HEK293 (cell line): Measurements from ENCODE around the gene U2SURP.

Experiments
- CTCF ChIA-PET: fragments of 350-600 bp; formaldehyde crosslinking; extraction: SDS; loops from one replicate; lab custom pipeline; 2021; ENCODE audit warnings: antibody characterized with exemption; lab: Yijun Ruan, JAX
- POLR2A ChIA-PET: fragments of 300-600 bp; formaldehyde crosslinking; extraction: SDS; loops from one replicate; lab custom pipeline; 2020; ENCODE audit warnings: antibody characterized with exemption, inconsistent platforms; lab: Yijun Ruan, JAX
- H3K27ac ChIP-seq: fragments of 200-500 bp; sonication (Bioruptor generic); 2 replicates; pipeline ENCODE4 v1.5.1; 2014; ENCODE audit warnings: low read depth, low read length, control low read depth, inconsistent platforms; ENCODE audit errors: extremely low read depth
- H3K36me3 ChIP-seq, 2 experiments: fragments of 200-500 bp in 1 of 2; sonication (Bioruptor generic) in 1 of 2; 1 replicate in 1 of 2; 2 replicates in 1 of 2; pipeline ENCODE4 v1.5.1; 2014 to 2017; ENCODE audit warnings: inconsistent platforms in 2 of 2, low read length in 2 of 2; ENCODE audit not compliant: control insufficient read depth in 2 of 2, insufficient read depth in 1 of 2
- H3K4me1 ChIP-seq: fragments of 200-500 bp; sonication (Bioruptor generic); 2 replicates; pipeline ENCODE4 v1.5.1; 2014; ENCODE audit warnings: mild to moderate bottlenecking, low read length, inconsistent platforms; ENCODE audit not compliant: control insufficient read depth, insufficient read depth
- H3K4me3 ChIP-seq: 2 replicates; pipeline ENCODE4 v1.5.1; 2011; ENCODE audit warnings: low read depth, mild to moderate bottlenecking, control low read depth, low read length, moderate library complexity
- H3K9me3 ChIP-seq: fragments of 200-500 bp; sonication (Bioruptor generic); 2 replicates; pipeline ENCODE4 v1.5.1; 2014; ENCODE audit warnings: low read depth, low read length, inconsistent platforms; ENCODE audit not compliant: control insufficient read depth, insufficient read depth
- PRDM10 ChIP-seq: fragments of 450-650 bp; formaldehyde crosslinking; IDR thresholded peaks from 2 replicates; pipeline ENCODE4 v1.5.1; 2016; ENCODE audit warnings: missing biosample characterization, missing genetic modification characterization
- SETDB1 ChIP-seq: IDR thresholded peaks from one replicate; pipeline ENCODE4 v1.6.1; 2017; ENCODE audit warnings: mild to moderate bottlenecking, low read length, moderate library complexity, mixed read lengths; ENCODE audit not compliant: insufficient read length
- SP7 ChIP-seq: fragments of 450-650 bp; formaldehyde crosslinking; IDR thresholded peaks from 2 replicates; pipeline ENCODE4 v1.5.1; 2016; ENCODE audit warnings: missing biosample characterization, missing genetic modification characterization
- ZBTB6 ChIP-seq: fragments of 450-650 bp; formaldehyde crosslinking; IDR thresholded peaks from 2 replicates; pipeline ENCODE4 v1.5.1; 2017; ENCODE audit warnings: missing biosample characterization, missing genetic modification characterization
- ZFP69B ChIP-seq: fragments of 450-650 bp; formaldehyde crosslinking; IDR thresholded peaks from 2 replicates; pipeline ENCODE4 v1.5.1; 2016; ENCODE audit warnings: missing biosample characterization, missing genetic modification characterization
- ZNF133 ChIP-seq: fragments of 450-650 bp; formaldehyde crosslinking; IDR thresholded peaks from 2 replicates; pipeline ENCODE4 v1.5.1; 2016; ENCODE audit warnings: missing biosample characterization, missing genetic modification characterization
- ZNF221 ChIP-seq: fragments of 450-650 bp; formaldehyde crosslinking; IDR thresholded peaks from 2 replicates; pipeline ENCODE4 v1.5.1; 2017; ENCODE audit warnings: missing biosample characterization, missing genetic modification characterization, borderline replicate concordance
- ZNF239 ChIP-seq: fragments of 450-650 bp; formaldehyde crosslinking; IDR thresholded peaks from 2 replicates; pipeline ENCODE4 v1.5.1; 2016; ENCODE audit warnings: missing biosample characterization, missing genetic modification characterization
- ZNF350 ChIP-seq: fragments of 450-650 bp; formaldehyde crosslinking; IDR thresholded peaks from 2 replicates; pipeline ENCODE4 v1.5.0; 2017; ENCODE audit warnings: missing biosample characterization, mild to moderate bottlenecking, missing genetic modification characterization
- ZNF433 ChIP-seq: fragments of 450-650 bp; formaldehyde crosslinking; IDR thresholded peaks from 2 replicates; pipeline ENCODE4 v1.5.1; 2016; ENCODE audit warnings: missing biosample characterization, missing genetic modification characterization, low read depth
- ZNF621 ChIP-seq: fragments of 450-650 bp; formaldehyde crosslinking; IDR thresholded peaks from 2 replicates; pipeline ENCODE4 v1.5.1; 2017; ENCODE audit warnings: missing biosample characterization, missing genetic modification characterization
- ZNF623 ChIP-seq: fragments of 450-650 bp; formaldehyde crosslinking; IDR thresholded peaks from 2 replicates; pipeline ENCODE4 v1.5.1; 2016; ENCODE audit warnings: missing biosample characterization, missing genetic modification characterization
- ZNF660 ChIP-seq: fragments of 450-650 bp; IDR thresholded peaks from 2 replicates; pipeline ENCODE4 v1.5.1; 2018; ENCODE audit warnings: missing biosample characterization, mild to moderate bottlenecking, missing genetic modification characterization
- ZNF76 ChIP-seq: fragments of 450-650 bp; formaldehyde crosslinking; IDR thresholded peaks from 2 replicates; pipeline ENCODE4; 2016; ENCODE audit warnings: low read depth, missing biosample characterization, missing genetic modification characterization, borderline replicate concordance
- TF ChIP-seq, protein P1 (sequence below): fragments of 450-650 bp; formaldehyde crosslinking; IDR thresholded peaks from 2 replicates; pipeline ENCODE4 v1.5.1; 2016; ENCODE audit warnings: missing biosample characterization, missing genetic modification characterization
- TF ChIP-seq, protein P2 (sequence below): fragments of 450-650 bp; formaldehyde crosslinking; IDR thresholded peaks from 2 replicates; pipeline ENCODE4 v1.5.1; 2016; ENCODE audit warnings: missing biosample characterization, missing genetic modification characterization
- TF ChIP-seq, protein P3 (sequence below): fragments of 450-650 bp; formaldehyde crosslinking; IDR thresholded peaks from 2 replicates; pipeline ENCODE4 v1.5.1; 2016; ENCODE audit warnings: missing biosample characterization, missing genetic modification characterization

The U2SURP gene

DNA sequence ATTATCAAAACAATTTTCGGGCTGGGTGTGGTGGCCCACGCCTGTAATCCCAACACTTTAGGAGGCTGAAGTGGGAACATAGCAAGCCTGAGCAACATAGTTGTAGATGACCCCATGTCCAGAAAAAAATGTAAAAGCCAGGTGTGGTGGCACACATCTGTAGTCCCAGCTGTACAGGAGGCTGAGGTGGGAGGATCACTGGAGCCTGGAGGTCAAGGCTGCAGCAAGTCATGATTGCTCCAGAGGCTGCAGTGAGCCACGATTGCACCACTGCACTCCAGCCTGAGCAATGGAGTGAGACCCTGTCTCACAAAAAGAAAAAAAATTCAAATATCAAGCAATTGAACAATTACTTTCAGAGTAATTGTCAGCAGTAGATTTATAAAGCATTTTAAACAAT, 29.9 kb upstream of the U2SURP start:
- TF ChIP-seq ZNF621 (no peak), PRDM10 (tag by site-specific recombination) (no peak), SP7 (tag by site-specific recombination) (no peak), ZNF660 (tag by site-specific recombination) (no peak), SETDB1 (no peak)
- Histone ChIP-seq H3K36me3 (no peaks in the 10 kb centered on the region), H3K4me3 (no peak overlapping the region), H3K4me1 (no peaks in the 10 kb centered on the region), H3K27ac (no peak overlapping the region), H3K9me3 (no peaks in the 10 kb centered on the region)
- CTCF ChIA-PET, result interaction anchor here (1.2 kb wide), 1 partner anchor 21 kb away, joined by 4 read pairs; no protein-coding TSS in a partner anchor
- POLR2A ChIA-PET, result no interaction called here

- CTCF ChIA-PET, result interaction anchor here (0.6 to 1.3 kb wide), 3 partner anchors 21 to 1007 kb away, joined by 3 to 4 read pairs (median 4); no protein-coding TSS in a partner anchor
Observed at GRCh38 chr3:142972092-142972753, 29.1 kb upstream of the U2SURP start.

DNA sequence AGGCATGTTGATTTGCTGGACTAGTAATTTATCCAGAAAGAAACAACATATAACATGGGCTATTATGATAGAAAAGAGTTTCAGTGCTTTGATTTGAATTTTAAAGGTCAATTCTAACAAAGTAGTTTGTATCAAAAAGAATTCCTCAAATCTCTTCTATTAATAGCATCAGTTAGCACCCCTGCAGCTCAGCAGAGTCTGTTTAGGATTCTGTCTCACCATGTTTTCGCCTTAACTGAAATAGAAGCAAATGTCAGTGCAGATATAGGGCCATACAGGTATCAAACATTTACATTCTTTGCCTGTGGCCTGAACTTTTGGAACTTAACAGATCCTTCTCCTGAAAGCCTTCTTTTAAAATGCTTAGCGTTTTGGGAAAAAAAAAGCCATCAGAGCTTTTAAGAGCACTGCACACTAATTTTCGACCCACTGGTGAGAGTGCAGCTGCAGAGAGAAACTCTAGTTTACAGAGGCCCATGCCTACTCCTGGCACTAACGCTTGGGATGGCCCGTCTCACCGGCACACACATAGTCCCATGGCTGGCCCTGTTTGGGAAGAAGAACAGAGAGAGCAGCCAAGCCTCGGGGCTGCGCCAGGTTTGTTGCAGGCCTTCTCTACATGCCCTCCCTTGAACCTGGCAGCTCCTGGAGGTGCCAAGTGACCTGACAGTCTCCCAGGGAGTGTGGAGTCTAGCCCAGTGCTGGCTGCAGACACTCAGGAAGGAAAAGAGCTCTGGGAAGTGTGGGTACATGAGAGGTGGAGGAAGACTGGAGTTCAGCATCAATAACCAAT, 28.0 kb upstream of the U2SURP start:
- ChIA-PET CTCF (interaction anchor here (0.7 to 1.4 kb wide), 5 partner anchors 11 to 145 kb away, joined by 3 to 4 read pairs (median 3); no protein-coding TSS in a partner anchor), POLR2A (no interaction called here)
- no peak for TF ChIP-seq ZNF239 (tag by site-specific recombination)
- TF ChIP-seq, protein P1, sequence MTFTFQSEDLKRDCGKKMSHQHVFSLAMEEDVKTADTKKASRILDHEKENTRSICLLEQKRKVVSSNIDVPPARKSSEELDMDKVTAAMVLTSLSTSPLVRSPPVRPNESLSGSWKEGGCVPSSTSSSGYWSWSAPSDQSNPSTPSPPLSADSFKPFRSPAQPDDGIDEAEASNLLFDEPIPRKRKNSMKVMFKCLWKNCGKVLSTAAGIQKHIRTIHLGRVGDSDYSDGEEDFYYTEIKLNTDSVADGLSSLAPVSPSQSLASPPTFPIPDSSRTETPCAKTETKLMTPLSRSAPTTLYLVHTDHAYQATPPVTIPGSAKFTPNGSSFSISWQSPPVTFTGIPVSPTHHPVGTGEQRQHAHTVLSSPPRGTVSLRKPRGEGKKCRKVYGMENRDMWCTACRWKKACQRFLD (tag by site-specific recombination), result no peak
- TF ChIP-seq ZNF433, result no peak
- no peak for TF ChIP-seq ZNF133 (tag by site-specific recombination)
- no peak for TF ChIP-seq ZNF76 (tag by site-specific recombination)
- TF ChIP-seq, protein P2, sequence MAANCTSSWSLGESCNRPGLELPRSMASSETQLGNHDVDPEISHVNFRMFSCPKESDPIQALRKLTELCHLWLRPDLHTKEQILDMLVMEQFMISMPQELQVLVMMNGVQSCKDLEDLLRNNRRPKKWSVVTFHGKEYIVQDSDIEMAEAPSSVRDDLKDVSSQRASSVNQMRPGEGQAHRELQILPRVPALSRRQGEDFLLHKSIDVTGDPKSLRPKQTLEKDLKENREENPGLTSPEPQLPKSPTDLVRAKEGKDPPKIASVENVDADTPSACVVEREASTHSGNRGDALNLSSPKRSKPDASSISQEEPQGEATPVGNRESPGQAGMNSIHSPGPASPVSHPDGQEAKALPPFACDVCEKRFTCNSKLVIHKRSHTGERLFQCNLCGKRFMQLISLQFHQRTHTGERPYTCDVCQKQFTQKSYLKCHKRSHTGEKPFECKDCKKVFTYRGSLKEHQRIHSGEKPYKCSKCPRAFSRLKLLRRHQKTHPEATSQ (tag by site-specific recombination), result no peak
- TF ChIP-seq ZFP69B (tag by site-specific recombination), result no peak
- TF ChIP-seq ZBTB6 (tag by site-specific recombination), result no peak
- TF ChIP-seq ZNF350 (tag by site-specific recombination), result no peak
- H3K36me3 ChIP-seq, result no peaks in the 10 kb centered on the region
- no peak overlapping the region for H3K4me3 ChIP-seq
- H3K27ac ChIP-seq, result no peak overlapping the region
- H3K9me3 ChIP-seq, result no peaks in the 10 kb centered on the region
- H3K4me1 ChIP-seq, result no peaks in the 10 kb centered on the region

More at GRCh38 chr3:142972092-142972753, 29.1 kb upstream of the U2SURP start:
- no peaks in the 10 kb centered on the region for H3K4me1 ChIP-seq
- POLR2A ChIA-PET, result no interaction called here
- no peaks in the 10 kb centered on the region for H3K36me3 ChIP-seq
- no peak overlapping the region for H3K4me3 ChIP-seq
- H3K9me3 ChIP-seq, result no peaks in the 10 kb centered on the region
- no peak overlapping the region for H3K27ac ChIP-seq
- TF ChIP-seq ZNF623 (tag by site-specific recombination) (peak; percentile 88), ZNF221 (tag by site-specific recombination) (no peak)
- TF ChIP-seq, protein P3, sequence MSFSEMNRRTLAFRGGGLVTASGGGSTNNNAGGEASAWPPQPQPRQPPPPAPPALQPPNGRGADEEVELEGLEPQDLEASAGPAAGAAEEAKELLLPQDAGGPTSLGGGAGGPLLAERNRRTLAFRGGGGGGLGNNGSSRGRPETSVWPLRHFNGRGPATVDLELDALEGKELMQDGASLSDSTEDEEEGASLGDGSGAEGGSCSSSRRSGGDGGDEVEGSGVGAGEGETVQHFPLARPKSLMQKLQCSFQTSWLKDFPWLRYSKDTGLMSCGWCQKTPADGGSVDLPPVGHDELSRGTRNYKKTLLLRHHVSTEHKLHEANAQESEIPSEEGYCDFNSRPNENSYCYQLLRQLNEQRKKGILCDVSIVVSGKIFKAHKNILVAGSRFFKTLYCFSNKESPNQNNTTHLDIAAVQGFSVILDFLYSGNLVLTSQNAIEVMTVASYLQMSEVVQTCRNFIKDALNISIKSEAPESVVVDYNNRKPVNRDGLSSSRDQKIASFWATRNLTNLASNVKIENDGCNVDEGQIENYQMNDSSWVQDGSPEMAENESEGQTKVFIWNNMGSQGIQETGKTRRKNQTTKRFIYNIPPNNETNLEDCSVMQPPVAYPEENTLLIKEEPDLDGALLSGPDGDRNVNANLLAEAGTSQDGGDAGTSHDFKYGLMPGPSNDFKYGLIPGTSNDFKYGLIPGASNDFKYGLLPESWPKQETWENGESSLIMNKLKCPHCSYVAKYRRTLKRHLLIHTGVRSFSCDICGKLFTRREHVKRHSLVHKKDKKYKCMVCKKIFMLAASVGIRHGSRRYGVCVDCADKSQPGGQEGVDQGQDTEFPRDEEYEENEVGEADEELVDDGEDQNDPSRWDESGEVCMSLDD (tag by site-specific recombination), result no peak
